GM12873 (cell line): Measurements from ENCODE around the gene FXYD3.

Experiments used
- TF ChIP-seq, protein P1 (sequence below): IDR thresholded peaks from 2 replicates; pipeline ENCODE4 v1.5.1; 2012; ENCODE audit warnings: low read depth, mild to moderate bottlenecking, moderate library complexity, low read length, control low read depth; ENCODE audit not compliant: insufficient read depth; ENCODE audit errors: missing control alignments

FXYD3 gene

DNA sequence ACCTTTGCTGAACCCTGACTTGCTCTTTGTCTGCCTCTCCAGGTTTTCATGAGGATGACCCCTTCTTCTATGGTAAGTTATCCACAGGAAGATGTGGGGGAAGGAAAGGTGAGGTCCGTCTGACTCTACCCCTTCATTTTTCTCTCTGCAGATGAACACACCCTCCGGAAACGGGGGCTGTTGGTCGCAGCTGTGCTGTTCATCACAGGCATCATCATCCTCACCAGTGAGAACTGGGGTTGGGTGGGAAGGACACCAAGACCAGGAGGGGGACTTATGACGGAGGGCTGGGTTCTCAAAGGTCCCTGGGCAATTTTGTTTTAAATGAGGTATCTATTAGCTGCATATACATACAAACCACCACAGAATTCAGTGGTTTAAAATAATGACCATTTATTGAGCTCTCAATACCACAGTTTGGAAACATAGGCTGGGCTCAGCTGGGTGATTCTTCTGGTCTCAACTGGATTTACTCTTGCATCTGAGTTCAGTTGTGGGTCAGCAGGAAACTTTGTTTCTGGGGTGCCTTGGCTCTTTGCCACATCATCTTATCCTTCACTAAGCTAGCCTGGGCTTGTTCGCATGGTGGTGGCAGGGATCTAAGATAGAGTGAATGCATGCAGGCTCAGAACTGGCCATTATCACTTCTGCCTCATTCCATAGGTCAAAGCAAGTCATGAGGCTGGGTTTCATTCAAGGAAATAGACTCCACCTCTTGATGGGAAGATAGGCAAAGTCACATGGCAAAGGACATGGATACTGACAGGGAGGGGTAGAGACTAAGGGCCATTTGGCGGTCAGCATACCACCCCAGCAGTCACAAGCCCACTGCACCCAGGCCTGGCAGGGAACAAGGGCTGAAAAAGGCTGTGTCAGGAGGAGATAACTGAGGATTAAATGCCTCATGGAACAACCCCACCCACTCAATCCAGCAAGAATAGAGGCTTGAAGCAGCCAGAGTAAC is 50.8 kb downstream of the FXYD3 start:
- TF ChIP-seq, protein P1, sequence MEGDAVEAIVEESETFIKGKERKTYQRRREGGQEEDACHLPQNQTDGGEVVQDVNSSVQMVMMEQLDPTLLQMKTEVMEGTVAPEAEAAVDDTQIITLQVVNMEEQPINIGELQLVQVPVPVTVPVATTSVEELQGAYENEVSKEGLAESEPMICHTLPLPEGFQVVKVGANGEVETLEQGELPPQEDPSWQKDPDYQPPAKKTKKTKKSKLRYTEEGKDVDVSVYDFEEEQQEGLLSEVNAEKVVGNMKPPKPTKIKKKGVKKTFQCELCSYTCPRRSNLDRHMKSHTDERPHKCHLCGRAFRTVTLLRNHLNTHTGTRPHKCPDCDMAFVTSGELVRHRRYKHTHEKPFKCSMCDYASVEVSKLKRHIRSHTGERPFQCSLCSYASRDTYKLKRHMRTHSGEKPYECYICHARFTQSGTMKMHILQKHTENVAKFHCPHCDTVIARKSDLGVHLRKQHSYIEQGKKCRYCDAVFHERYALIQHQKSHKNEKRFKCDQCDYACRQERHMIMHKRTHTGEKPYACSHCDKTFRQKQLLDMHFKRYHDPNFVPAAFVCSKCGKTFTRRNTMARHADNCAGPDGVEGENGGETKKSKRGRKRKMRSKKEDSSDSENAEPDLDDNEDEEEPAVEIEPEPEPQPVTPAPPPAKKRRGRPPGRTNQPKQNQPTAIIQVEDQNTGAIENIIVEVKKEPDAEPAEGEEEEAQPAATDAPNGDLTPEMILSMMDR = no peak

DNA sequence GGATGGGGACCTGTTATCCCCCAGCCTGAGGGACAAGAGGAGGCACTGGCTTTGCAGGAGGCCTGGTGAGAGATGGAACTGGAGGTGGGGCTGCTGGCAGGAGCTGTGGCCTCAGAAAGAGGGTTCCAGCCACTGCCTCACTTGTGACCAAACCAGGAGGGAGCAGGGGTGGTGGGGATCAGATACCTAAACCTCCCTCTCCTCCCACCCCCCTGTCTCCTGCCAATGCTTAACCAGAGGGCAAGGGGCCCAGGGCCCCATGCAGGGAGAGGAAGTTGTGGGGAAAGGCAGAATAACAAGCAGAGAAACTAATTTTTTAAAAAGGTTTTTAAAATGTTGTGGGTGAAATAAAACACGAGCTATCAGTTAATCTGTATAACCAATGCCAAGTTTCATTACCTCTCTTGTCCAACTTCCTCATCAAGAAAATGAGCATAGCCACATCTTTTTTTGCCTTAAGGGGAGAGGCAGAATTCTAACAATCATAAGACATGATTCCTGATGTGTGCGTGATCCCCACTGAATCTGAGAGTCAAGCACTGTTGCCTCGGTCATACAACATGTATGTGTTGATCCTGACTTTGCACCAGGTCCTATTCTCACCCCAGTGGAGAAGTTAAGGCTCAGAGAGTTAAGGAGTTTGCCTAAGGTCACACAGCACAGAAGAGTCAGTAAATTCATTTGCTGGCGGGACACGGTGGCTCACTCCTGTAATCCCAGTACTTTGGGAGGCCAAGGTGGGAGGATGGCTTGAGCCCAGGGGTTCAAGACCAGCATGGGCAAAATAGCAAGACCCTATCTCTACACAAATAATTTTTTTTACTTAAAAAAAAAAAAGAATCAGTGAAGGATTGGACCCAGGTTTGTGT is 51.9 kb downstream of the FXYD3 start:
- TF ChIP-seq, protein P1 = no peak

DNA sequence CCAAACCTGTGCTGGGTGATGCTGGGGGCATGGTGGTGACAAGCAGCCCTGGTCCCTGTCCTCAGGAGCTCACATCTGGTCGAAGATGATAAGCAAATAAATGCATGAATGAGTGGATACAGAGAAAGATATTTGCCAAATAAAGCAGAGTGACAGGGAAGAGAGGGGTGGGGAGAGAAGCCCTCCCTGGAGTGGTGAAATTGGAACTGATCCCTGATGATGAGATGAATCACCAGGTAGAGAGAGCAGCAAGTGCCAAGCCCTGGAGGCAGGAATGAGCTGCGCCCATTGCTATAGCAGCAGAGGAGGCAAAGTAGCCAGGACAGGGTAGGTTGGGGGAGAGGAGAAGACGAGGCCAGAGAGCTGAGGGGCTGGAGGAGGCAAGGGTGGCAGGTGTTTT is 52.6 kb downstream of the FXYD3 start:
- TF ChIP-seq, protein P1 = no peak

DNA sequence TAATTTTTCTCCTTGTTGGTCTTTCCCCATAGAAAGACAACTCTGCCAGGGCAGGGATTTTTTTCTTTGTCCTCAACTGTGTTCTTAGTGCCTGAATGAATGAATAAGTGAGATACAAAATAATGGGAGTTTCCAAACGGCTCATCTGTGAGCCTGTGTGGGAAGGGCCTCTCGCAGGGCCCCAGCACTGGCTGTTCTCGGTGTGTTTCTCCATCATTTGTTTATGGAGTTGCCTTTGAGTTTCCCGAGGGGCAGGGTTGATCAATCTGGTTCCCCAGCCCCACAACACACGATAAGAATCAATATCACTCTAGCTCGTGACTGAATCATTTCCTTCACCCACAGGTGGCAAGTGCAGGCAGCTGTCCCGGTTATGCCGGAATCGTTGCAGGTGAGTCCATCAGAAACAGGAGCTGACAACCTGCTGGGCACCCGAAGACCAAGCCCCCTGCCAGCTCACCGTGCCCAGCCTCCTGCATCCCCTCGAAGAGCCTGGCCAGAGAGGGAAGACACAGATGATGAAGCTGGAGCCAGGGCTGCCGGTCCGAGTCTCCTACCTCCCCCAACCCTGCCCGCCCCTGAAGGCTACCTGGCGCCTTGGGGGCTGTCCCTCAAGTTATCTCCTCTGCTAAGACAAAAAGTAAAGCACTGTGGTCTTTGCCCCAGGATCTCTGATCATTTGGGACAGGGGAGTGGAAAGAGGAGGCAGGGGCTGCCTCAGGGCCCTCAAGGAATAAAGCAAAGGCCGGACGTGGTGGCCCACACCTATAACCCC is 53.8 kb downstream of the FXYD3 start:
- TF ChIP-seq, protein P1 = no peak

DNA sequence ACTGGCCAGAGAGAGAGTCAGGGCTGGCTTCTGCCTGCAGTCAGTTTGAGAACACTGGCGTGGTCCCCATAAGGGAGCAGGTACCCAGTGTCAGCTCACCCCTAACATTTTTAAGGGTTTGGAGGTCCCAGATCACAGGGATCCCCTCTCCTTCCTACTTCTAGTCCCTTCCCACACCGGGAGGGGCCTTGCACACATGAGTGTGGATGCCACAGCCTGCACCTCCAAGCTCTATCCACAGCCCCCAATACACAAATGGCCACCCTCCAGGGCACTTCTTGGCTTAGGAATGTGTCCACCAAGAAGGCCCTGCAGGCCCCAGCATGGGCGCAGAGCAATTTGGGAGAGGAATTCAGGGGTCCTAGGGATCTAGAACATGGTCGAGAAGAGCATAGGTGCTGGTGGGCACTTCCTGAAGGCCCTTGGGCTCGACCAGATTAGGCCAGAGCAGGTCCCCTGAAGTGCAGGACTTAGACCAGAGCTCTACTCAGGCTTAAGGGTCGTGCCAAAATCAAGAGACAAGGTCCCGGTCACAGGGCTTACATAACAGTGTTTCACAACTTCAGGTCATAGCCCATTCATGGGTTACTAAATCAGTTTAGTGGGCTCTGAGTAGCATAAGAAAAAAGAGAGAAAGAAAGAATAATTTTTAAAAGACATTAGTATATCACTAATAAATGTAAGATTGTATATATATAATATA is 54.9 kb downstream of the FXYD3 start:
- TF ChIP-seq, protein P1 = no peak

DNA sequence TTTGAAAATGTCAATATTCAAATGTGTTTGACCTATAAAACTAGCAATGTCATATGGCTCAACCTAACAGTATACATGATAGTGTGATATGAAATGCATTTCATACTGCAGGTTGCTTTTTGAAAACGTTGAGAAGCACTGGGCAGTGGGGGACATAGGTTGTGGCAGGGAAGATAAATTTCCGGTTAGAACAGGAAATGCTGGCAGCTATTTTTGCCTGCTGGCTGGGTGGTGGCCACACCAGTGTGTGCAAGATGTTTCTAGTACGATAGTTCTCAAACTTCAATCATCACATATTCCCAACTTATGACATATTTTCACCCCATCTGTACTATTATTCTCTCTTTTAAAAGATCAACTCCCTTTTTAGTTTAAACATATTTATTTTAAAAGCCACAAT is 56.1 kb downstream of the FXYD3 start:
- TF ChIP-seq, protein P1 = no peak
